ENCODE results near the gene ISG20.

Gene ISG20

GRCh38 chr15:88638626-88639372 lies at the start of gene ISG20:
Gene ISG20, plus strand, starts transcription at chr15:88639016. Its CDS starts 351 bp downstream, at chr15:88639367.
- in situ Hi-C loops (cut with MboI; ENCODE audit: low pct_unique_long_range_greater_than_20kb, low sequenced_read_pairs, unreplicated experiment) = no loop called here
- TF ChIP-seq CTCF (IDR thresholded peaks at IDR 0.05; ENCODE audit: extremely low read depth, insufficient read depth, missing control alignments) = peak; percentile 49

DNA sequence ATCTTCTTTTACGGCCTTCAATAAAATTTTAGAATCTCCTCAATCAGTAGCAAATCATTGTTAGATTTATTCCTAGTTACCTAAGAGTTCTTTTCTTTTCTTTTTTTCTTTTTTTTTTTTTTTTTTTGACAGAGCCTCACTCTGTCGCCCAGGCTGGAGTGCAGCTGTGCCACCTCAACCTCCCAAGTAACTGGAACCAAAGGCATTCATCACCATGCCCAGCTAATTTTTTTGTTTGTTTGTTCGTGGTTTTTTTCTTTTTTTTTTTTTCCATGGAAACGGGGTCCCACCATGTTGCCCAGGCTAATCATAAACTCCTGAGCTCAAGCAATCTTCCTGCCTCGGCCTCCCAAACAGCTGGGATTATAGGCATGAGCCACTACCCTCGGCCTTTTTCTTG lies 48.1 kb upstream of the ISG20 start:
- in situ Hi-C loops (cut with MboI; ENCODE audit: low pct_unique_long_range_greater_than_20kb, low sequenced_read_pairs, unreplicated experiment) = no loop called here
- DNase-seq (ENCODE audit: low spot score) = no peak
- TF ChIP-seq CTCF (IDR thresholded peaks at IDR 0.05; ENCODE audit: extremely low read depth, insufficient read depth, missing control alignments) = no peak

More at GRCh38 chr15:88638626-88639372, at the start of gene ISG20:
- peak; percentile 91 for DNase-seq (ENCODE audit: low spot score)

DNA sequence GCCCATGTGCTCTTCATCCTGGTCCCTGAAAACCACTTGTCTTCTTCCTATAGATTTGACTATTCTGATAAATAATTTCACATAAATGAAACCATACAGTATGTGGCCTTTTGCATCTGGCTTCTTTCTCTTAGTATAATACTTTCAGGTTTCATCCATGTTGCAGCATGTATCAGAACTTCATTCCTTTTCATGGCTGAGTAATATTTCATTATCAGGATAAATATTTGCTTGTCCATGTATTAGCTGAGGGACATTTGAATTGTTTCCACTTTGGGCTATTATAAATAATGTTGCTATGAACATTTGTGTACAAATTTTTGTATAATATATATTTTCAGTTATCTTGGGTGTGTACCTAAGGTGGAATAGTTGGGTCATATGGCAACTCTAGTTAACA lies 47.4 kb upstream of the ISG20 start:
- no peak for TF ChIP-seq CTCF (IDR thresholded peaks at IDR 0.05; ENCODE audit: extremely low read depth, insufficient read depth, missing control alignments)
- in situ Hi-C loops (cut with MboI; ENCODE audit: low pct_unique_long_range_greater_than_20kb, low sequenced_read_pairs, unreplicated experiment) = no loop called here
- no peak for DNase-seq (ENCODE audit: low spot score)

DNA sequence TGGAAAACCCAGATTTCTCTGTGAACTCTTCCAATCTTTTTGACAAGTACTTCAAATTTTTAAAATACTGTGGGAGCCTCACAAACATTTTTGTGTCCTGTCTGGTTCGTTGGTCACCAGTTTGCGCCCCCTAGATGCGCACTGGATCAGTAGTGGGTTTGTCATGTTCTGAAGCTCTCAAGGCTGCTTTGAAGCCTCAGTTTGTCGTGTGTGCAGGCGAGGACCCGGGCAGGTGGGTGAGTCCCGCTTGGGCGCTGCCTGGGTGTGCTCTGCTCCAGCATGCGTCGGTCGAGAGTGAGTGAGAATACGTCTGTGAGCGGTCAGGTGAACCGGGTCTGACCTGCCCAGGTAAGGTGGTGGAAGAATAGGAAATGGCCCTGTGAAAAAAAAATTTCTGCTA lies 34.9 kb upstream of the ISG20 start:
- in situ Hi-C loops (cut with MboI; ENCODE audit: low pct_unique_long_range_greater_than_20kb, low sequenced_read_pairs, unreplicated experiment) = no loop called here
- no peak for TF ChIP-seq CTCF (IDR thresholded peaks at IDR 0.05; ENCODE audit: extremely low read depth, insufficient read depth, missing control alignments)
- no peak for DNase-seq (ENCODE audit: low spot score)

DNA sequence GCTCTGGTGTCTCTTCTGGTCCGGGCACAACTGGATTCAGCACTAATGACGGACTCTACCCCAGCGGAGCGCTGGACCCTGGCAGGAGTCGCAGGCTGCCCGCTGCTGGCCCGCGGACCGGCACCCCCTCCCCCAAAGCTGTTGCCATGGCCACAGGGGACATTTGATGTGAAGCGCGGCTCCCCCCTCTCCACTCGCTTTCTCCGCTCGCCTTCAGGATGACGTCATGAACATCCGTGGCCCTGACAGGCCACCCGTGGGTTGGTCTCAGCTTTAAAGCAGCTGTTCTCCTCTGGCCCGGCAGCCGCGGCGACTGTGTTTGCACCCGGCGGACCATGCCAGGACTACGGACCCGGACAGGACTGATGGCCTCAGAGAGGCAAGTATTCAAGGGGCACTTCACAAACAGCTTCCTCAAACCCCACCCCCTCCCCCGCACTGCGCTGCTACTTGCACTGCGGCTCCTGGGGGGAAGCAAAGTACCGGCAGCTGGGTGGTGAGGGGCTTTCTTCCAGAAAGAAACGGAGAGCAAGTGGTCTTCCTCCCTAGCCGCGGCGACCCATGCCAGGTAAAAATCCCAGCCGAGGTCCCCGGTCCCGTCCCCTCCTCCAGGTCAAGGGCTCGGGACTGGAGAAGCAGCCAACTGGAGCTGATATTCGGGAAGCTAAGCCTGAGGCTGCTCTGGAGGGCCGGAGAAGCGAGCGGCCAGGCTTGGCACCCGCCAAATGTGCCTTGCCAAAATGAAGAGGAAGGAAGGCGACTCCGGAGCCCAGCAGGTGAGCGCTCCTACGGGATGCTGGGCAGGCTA lies 34.2 kb upstream of the ISG20 start:
- TF ChIP-seq CTCF (IDR thresholded peaks at IDR 0.05; ENCODE audit: extremely low read depth, insufficient read depth, missing control alignments) = no peak
- in situ Hi-C loops (cut with MboI; ENCODE audit: low pct_unique_long_range_greater_than_20kb, low sequenced_read_pairs, unreplicated experiment) = no loop called here
- no peak for DNase-seq (ENCODE audit: low spot score)

- in situ Hi-C loops (cut with MboI; ENCODE audit: low pct_unique_long_range_greater_than_20kb, low sequenced_read_pairs, unreplicated experiment) = no loop called here
- TF ChIP-seq CTCF (IDR thresholded peaks at IDR 0.05; ENCODE audit: extremely low read depth, insufficient read depth, missing control alignments) = no peak
- peak; percentile 57 for DNase-seq (ENCODE audit: low spot score)
These were observed 33.4 kb upstream of the ISG20 start for GRCh38 chr15:88605189-88606069.
